ENCODE data around the gene NBEAL2.

NBEAL2 gene

DNA sequence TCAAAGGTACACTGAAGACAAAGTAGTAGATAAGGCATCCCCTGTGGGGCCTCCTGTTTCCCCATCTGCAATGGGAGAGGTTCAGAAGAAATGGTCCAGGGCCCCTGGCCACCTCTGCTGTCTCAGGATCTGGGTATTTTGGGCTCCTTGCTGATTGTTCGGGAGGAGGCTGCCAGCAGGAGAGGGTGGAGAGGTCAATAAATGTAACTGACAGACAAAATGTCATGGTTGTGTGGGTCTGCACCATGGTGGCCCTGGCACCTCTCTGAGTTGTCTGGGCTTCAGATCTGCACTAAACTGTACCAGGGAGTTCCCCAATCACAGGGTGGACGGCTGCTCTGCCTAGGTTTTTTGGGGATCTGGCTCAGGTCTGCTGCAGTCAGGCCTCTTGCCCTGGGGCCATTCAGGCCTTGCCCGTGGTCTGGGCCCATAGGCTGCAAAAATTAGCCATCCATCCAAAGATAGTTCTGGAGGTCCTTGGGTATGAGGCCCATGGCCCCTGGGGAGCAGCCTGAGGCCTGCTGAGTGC is 7.4 kb downstream of the NBEAL2 start:
- no peak for DNase-seq (ENCODE audit: low read depth in 2 of 2)

DNA sequence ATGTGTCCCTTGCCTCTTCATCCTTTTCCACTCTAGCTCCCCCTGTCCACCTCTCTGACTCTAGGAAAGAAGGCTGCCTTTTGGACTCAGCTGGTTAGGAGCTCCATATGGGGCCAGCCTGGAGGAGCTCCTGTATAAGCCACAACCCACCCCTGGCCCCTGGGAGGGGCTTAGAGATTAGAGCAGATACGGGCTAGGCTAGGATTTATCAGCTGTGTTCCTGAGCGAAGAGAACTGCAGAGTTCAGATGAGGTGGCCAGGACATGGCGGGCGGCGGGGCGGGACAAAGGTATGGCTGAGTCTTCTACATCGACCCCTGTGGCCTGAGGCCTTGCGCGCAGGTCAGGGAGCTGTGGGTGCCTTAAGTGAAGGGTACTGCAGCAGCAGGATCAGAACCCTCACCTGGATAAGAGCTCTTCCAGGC is 7.9 kb downstream of the NBEAL2 start:
- DNase-seq (ENCODE audit: low read depth in 2 of 2), result no peak

DNA sequence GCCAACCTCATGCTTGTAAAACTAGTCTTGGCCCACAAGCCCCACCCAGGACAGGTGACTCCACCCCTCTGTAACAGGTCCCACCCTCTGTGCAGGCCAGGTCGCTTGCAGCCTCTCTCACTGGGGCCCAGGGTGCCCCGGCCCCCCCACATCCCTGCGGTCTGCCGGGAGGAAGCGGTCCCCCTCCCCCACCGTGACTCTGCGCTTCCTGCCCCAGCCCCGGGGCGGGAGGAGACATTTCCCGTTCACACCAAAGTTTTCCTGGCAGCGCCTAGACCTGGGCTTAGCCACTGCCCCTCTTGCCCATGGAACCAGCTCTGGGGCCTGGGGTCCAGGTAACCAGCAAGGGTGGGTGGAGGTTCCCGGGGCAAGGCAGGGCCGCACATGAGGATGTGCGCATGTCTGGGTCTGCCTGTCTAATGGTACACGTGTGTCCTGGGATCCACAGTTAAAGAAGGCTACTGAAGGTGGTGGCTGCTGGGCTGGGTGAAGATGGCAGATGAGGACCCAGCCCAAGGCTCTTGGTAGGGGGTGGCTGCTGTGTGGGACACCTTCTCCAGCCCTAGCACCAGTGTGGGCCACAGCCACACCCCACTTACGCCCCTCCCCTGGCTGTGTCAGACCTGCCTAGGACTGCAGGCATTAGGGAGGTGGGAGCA is 8.4 kb downstream of the NBEAL2 start:
- peak; percentile 69 to 70 for DNase-seq (ENCODE audit: low read depth in 2 of 2)

DNA sequence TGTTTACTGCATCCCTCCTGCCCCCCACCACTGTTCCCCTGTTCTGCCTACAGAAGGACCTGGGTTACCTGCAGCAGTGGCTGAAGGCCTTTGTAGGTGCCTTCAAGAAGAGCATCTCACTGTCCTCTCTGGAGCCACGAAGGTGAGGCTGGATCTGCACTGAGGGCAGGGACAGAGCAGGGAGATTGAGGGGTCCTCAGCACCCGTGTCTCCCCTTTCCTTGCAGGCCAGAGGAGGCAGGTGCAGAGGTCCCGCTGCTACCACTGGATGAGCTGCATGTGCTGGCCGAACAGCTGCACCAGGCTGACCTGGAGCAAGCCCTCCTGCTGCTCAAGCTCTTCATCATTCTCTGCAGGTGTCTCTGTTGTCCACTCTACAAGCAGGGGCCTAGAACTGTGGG is 9.2 kb downstream of the NBEAL2 start:
- no peak for DNase-seq (ENCODE audit: low read depth in 2 of 2)

DNA sequence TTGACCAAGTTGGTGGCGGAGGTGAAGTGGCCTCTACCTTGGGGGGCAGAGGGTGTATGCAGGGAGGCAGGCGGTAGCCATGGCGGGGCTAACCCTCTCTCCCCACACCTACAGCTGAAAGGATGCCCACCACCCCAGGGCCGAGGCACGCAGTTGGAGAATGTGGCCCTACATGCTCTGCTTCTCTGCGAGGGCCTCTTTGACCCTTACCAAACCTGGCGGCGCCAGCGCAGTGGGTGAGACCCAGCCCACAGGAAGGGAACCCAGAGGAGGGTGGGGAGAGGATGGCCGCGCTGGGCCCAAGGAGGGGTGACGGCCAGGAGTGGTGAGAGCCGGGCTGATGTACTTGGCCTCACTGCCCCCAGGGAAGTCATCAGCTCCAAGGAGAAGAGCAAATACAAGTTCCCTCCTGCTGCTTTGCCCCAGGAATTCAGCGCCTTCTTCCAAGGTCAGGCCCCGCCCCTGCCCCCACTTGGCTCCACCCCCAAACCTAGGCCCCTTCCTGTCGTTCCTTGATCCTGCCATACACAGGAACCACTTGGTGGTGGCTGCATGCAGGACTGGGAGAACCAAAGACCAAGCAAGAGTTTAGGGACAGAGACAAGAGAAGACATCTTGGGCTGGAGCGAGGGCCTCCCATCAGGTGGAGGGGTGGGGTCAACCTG is 9.8 kb downstream of the NBEAL2 start:
- DNase-seq (ENCODE audit: low read depth in 2 of 2), result no peak

DNA sequence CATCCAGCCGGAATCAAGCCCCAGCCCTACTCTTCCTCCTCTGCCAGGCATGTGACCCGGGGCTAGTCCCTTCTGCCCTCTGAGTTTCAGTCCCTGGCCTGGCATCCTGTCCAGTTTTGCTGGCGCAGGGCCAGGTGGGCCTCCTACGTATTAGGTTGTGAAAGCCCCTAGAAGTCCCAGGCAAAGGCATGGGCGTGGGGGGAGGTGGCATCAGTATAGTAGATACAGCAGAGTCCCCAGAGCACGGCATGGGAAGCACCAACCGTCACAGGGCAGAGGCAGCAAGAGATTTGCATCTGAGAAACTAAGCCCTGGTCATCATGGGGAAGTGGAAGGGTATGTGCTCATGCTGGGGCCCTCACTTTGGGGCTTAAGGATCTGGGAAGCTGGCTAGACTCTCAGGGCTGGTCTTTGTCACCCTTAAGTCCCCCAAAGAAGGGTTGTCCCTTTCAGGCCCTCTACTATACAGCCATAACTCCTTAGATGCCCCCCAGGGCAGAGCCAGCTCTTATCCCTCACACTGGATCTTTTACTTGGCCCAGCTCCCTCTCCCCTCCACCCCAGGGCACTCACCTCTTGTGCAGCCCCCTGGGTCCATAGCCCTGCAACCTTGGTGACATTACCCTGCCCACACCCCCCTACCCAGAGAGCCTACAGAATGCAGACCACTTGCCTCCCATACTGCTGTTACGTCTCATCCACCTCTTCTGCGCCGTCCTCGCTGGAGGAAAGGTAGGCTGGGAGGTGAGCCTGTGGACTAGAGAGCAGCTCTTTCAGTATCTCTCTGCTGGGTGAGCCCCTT is 11.3 kb downstream of the NBEAL2 start:
- DNase-seq (ENCODE audit: low read depth in 2 of 2), result no peak

DNA sequence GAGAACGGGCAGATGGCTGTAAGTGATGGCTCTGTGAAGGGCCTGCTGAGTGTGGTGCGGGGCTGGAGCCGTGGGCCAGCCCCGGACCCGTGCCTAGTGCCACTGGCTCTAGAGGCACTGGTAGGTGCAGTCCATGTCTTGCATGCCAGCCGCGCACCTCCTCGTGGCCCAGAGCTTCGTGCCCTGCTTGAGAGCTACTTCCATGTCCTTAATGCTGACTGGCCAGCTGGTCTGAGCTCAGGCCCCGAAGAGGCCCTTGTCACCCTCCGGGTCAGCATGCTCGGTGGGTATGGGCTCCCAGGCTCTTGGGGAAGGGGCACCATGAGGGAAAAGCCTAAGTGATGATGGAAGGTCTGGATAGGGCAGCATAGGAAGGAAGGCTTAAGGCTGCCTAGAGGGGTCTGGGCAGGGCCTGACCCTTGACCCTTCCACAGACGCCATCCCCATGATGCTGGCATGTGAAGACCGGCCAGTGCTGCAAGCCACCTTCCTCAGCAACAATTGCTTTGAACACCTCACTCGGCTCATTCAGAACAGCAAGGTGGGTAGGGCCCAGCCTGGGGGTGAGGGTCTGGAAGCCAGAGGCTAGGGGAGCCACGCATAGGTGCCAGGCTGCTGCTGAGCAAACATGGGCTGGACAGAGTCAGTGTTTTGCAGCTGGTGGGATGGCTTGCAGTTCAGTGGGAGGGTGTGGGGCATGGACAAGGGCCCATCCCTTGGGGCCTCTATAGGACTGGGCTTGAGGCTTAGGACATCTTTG is 12.1 kb downstream of the NBEAL2 start:
- DNase-seq (ENCODE audit: low read depth in 2 of 2), result no peak

DNA sequence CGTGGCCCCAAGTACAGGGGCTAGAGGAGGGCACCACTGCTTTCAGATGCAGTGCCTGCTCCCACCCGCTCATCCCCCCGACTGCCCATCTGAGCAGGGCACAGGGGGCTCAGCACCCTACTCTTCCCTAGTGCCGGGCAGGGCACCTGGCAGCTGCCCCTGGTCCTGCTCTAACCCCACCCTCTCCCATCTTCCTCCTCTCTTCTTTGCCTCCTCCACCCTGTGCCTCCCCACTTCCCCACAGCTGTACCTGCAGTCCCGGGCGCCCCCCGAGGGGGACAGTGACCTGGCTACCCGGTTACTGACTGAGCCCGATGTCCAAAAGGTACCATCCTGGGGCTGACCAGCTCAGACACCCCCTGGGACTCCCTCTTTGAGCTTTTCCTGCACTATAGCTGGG is 12.8 kb downstream of the NBEAL2 start:
- no peak for DNase-seq (ENCODE audit: low read depth in 2 of 2)

DNA sequence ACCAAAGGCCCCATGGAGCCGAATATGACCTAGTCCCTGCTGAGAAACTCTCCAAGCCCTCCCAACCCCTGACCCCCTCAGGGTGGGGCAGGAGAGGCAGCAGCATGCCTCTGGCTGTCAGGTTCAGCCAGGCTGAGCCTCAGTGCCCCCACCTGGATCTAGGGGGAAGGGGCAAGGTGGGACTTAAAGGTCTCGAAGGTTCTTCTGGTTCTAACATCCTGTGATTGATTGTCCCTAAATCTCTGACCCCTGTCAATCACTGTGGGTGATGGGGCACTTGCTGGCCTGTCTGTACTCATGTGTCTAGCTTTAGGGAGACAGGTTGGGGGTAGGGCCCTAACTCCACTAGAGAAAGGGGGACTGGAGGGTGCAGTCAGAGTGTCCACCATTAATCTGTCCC is 13.8 kb downstream of the NBEAL2 start:
- DNase-seq (ENCODE audit: low read depth in 2 of 2), result no peak

DNA sequence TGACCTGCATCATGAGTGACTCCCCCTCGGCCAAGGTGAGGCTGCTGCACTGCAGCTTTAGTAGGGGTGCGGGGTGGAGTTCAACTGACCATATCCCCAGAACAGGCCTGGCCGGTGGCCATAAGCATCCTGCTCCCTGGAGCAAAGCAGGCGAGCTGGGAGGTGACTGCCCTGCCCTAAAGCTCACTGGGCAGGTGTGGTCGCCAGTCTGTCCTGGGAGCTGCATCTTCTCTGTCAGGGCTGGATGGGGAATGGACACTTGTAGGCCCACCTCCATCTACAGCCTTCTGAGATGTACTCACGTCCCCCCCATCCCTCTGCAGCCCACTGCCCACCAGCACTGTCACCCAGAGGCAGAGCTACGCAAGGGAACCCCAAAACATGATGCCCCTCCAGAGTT is 14.5 kb downstream of the NBEAL2 start:
- no peak for DNase-seq (ENCODE audit: low read depth in 2 of 2)

DNA sequence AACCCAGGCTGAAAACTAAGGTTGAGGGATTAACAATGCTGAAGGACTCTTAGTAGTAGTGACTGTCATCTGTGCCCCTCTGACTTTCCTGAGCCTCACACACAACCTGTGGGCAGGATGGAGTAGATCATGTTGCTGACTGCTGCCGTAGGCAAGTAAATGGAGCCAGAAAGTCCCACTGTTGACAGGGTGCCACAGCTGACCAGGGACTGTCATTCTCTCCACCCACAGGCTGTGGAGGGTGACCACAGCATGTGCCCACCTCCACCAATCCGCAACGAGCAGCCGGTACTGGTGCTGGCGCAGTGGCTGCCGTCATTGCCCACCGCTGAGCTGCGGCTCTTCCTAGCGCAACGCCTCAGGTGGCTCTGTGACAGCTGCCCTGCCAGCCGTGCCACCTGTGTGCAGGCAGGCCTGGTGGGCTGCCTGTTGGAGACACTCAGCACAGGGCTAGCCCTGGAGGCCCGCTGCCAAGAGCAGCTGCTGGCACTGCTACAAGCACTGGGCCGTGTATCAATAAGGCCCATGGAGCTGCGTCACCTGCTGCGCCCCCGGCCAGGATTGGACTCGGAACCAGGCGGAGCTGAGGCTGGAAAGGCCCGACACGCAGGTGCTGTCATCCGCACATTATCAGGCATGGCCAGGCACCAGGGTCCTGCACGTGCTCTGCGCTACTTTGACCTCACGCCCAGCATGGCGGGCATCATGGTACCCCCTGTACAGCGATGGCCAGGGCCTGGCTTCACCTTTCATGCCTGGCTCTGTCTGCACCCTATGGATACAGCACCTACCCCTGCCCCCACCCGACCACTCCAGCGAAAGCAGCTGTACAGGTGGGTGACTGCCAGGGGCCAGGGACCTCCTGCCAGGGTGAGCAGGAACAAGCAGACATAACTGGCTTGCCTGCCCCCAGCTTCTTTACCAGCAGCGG is 15.6 kb downstream of the NBEAL2 start:
- no peak for DNase-seq (ENCODE audit: low read depth in 2 of 2)

DNA sequence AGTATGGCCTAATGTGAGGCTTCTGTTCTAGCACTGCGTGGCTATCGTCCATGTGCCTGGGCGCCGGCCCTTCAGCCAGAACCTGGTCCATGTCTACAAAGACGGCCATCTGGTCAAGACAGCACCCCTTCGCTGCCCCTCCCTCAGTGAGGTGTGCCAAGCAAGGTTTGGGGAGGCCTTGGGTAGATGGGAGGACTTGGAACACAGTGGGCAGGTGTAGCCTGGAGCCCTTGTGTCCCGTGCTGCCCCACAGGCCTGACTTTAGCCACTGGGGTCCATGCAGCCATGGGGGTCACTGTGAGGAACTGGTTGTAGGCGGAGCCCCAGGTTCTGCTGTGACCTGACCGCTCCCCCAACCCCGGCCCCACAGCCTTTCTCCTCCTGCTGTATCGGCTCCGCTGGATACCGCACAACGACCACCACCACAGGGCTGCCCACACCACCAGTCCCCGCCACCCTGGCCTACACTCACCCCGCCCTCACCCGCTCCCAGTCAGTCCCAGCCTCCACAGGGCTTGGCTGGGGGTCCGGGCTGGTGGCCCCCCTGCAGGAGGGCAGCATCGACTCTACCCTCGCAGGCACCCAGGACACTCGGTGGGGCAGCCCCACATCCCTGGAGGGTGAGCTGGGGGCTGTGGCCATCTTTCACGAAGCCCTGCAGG is 16.6 kb downstream of the NBEAL2 start:
- no peak for DNase-seq (ENCODE audit: low read depth in 2 of 2)

DNA sequence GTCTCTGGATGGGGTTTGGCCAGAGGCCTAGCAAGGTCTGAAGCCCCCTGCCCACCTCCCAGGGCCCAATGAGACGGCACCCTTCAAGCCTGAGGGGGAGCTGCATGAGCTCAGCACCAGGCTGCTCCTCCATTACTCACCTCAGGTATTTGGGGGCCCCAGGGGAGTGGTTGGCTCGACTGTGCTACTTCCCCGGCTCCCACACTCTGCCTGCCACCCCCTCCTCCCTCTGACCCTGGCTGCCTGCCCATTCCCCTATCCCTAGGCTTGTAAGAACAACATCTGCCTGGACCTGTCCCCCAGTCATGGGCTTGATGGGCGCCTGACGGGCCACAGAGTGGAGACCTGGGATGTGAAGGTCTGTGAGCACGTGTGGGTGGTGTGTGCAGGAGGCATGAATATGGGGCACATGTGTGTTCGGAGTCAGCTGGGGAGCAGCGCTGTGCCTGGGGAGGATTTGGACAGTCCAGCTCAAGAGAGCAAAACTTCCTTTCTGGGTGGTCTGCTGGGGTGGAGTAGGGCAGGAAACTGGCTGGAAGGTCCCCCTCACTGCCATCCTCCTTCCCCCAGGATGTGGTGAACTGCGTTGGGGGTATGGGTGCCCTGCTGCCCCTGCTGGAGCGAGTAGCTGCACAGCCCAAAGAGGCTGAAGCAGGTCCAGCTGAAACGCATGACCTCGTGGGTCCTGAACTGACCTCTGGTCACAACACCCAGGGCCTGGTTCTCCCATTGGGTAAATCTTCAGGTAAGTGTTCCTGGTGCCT is 17.4 kb downstream of the NBEAL2 start:
- no peak for DNase-seq (ENCODE audit: low read depth in 2 of 2)

DNA sequence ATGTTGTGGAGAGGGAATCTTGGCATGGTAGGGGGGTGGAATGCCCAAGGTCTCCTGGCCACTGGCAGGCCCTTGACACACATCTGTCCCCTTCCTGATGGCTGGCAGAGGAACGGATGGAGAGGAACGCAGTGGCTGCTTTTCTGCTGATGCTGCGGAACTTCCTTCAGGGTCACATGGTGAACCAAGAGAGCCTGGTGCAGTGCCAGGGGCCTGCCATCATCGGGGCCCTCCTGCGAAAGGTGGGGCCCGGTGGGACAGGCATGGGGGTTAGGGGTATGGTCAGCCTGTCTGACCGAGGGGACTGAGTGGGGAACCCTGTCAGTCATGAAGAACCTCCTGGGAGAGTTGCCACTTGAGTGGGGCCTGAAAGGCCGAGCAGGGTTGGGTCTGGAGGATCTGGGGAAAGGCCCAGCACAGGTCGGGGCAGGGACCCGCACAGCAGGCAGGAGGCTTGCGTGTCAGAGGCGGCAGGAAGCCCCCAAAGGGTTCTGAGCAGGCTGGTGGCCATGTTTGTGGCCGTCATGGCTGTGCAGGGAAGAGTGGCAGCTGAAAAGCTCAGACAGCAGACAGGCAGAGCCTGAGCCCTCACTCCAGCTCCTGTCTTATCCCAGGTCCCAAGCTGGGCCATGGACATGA is 18.1 kb downstream of the NBEAL2 start:
- DNase-seq (ENCODE audit: low read depth in 2 of 2), result no peak

DNA sequence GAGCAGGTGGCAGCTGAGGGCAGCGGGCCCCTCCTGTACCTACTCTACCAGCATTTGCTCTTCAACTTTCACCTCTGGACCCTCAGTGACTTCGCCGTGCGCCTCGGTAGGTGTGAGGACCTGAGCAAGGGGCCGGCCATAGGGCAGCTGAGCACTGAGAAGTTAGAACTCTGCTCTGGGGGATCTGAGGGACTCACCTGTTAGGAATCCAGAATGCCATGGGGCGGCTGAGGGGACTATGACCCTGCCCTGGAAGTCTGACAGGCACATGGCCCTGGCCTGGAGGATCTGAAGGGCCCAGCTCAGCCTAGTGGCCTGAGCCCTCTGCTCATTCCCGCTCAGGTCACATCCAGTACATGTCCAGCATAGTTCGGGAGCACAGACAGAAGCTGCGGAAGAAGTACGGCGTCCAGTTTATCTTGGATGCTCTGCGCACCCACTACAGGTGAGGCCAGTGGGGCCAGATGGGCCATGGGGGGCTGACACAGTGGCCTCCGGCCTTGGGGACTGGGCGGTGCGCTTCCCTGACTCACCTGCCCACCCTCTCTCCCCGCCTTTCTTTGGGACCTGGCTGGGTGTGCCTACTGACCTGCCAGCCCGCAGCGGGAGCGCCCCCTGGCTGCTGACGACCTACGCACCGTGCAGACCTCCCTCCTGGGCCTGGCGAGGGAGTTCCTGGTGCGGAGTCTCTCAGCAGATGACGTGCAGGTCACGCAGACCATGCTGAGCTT is 18.8 kb downstream of the NBEAL2 start:
- DNase-seq (ENCODE audit: low read depth in 2 of 2), result peak; percentile 42 to 59

DNA sequence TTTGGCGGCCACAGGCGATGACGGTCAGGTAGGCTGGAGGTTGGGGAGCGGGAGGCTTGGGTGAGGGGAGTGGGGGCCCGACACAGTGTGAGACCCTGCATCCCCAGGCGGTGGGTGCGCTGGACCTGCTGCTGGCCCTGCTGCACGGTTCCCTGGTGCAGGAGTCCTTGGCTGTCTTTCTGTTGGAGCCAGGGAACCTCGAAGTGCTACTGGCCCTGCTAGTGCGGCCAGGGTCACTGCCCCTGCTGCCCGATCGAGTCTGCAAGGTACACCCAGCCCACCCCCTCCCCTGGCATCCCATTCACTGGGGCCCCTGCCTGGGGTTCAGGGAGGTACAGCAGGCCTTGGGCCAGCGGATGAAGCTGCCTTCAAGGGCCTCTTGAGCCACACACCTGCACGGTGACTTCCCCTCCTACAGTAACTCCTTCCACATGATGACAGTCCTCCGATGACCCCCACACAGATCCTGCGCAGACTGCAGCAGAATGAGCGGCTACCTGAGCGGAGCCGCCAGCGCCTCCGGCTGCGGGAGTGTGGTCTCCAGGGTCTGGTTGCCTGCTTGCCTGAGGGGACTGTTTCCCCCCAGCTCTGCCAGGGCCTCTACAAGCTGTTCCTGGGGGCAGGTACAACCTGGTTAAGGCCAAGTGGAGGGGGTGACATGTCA is 19.5 kb downstream of the NBEAL2 start:
- DNase-seq (ENCODE audit: low read depth in 2 of 2), result no peak

DNA sequence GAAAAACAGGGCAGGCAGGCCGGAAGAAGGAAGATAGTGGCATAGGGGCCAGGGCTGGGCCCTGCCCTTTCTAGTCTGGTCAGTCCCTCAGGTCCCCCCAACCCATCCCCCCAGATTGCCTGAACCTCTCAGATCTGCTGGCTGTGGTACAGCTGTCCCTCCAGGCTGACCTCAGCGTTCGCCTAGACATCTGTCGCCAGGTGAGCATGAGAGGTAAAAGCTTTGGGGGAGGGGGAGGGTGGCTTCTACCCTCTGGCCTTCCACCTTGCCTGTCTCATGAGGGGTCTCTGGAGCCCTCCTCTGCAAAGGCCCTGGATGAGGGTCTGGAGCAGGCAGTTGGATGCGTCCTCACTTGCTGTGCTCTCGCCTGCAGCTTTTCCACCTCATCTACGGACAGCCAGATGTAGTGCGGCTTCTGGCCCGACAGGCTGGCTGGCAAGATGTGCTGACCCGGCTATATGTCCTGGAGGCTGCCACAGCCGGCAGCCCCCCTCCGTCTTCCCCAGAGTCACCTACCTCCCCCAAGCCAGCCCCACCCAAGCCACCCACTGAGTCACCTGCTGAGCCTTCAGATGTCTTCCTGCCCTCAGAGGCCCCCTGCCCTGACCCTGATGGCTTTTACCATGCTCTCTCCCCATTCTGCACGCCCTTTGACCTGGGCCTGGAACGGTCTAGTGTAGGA is 20.2 kb downstream of the NBEAL2 start:
- DNase-seq (ENCODE audit: low read depth in 2 of 2), result no peak

All from stimulated activated CD8-positive, alpha-beta memory T cell treated with anti-CD3 and anti-CD28 coated beads, Interleukin-2, amount 100 ng/mL, for 1 hour (primary cell).